HCT116 (cell line): ENCODE results near the gene DNAH9. TPM values are rescaled to one million over a fixed set of nuclear protein-coding genes. Genes with fewer than 3 reads are reported as not detected.

Experiments used
- ATAC-seq: fragments of 200-7000 bp; cut with Tn5 transposase; 2 replicates; pipeline ENCODE4 v1.9.1; 2020; ENCODE audit warnings: mild to moderate bottlenecking, moderate library complexity
- BruUV-seq: library from RNA; stranded (reverse); fragments of 400-500 nt; replicated peaks from 2 replicates; lab custom pipeline; 2021; lab: Mats Ljungman, UMichigan
- CTCF ChIA-PET: fragments of 300-600 bp; sonication (Branson Sonifier 250); formaldehyde crosslinking; loops from one replicate; lab custom pipeline; 2021; ENCODE audit warnings: antibody characterized with exemption; lab: Charles Lee
- POLR2A ChIA-PET: fragments of 300-600, 350-600 bp; sonication (Branson Sonifier 250); formaldehyde crosslinking; loops from one replicate; lab custom pipeline; 2021; ENCODE audit warnings: antibody characterized with exemption; lab: Charles Lee
- RAD21 ChIA-PET, 2 experiments: fragments of 300-600 bp; sonication (Branson Sonifier 250); formaldehyde crosslinking; loops; one replicate each; lab custom pipeline; 2023; ENCODE audit warnings: low total read pairs in 2 of 2; ENCODE audit not compliant: uncharacterized antibody in 2 of 2, unreplicated experiment in 2 of 2, low non-redundant PET in 1 of 2; lab: Charles Lee
- DNase-seq: peaks from one replicate; pipeline ENCODE4 v3.0.0-alpha.2; 2010; ENCODE audit warnings: low read depth, low spot score
- H2AFZ ChIP-seq: fragments of 200-600 bp; shearing (Covaris generic), sonication (generic); 2 replicates; pipeline ENCODE4 v1.6.1; 2017; ENCODE audit warnings: low read depth, mixed run types, mixed read lengths, antibody characterized with exemption, low read length; ENCODE audit not compliant: poor library complexity, severe bottlenecking
- H3K27ac ChIP-seq: 2 replicates; pipeline ENCODE4 v1.5.1; 2012; ENCODE audit warnings: low read depth, low read length
- H3K27me3 ChIP-seq: fragments of 200-600 bp; sonication (generic); 2 replicates; pipeline ENCODE4 v1.6.1; 2016; ENCODE audit warnings: mixed run types, low read length, mixed read lengths; ENCODE audit not compliant: insufficient read depth
- H3K36me3 ChIP-seq, 2 experiments: fragments of 200-500 bp in 1 of 2; fragments of 200-600 bp in 1 of 2; sonication (Bioruptor generic) in 1 of 2; sonication (generic) in 1 of 2; 2 replicates each; pipeline versions ENCODE4 v1.5.1 to v1.6.1; 2014 to 2016; ENCODE audit warnings: low read length in 2 of 2, inconsistent platforms in 1 of 2, mixed read lengths in 1 of 2, mixed run types in 1 of 2; ENCODE audit not compliant: insufficient read depth in 2 of 2, control insufficient read depth in 1 of 2
- H3K4me1 ChIP-seq, 2 experiments: fragments of 200-600 bp in 1 of 2; sonication (generic) in 1 of 2; 2 replicates each; pipeline versions ENCODE4 v1.5.1 to v1.6.1; 2012 to 2017; ENCODE audit warnings: low read length in 2 of 2, inconsistent platforms in 1 of 2, mild to moderate bottlenecking in 1 of 2, mixed read lengths in 1 of 2, mixed run types in 1 of 2, moderate library complexity in 1 of 2; ENCODE audit not compliant: insufficient read depth in 2 of 2, control insufficient read depth in 1 of 2
- H3K4me2 ChIP-seq: fragments of 200-600 bp; sonication (generic); 2 replicates; pipeline ENCODE4 v1.6.1; 2017; ENCODE audit warnings: mixed run types, low read length, mixed read lengths
- H3K4me3 ChIP-seq, 2 experiments: fragments of 200-600 bp in 1 of 2; sonication (generic) in 1 of 2; replicated peaks in 1 of 2; 2 replicates each; pipeline ENCODE4 v1.5.1; 2011 to 2016; ENCODE audit warnings: low read length in 2 of 2, control low read depth in 1 of 2, low read depth in 1 of 2, mild to moderate bottlenecking in 1 of 2, mixed read lengths in 1 of 2, mixed run types in 1 of 2
- H3K79me2 ChIP-seq: fragments of 200-600 bp; sonication (generic); 2 replicates; pipeline ENCODE4 v1.6.1; 2017; ENCODE audit warnings: mild to moderate bottlenecking, mixed run types, low read length, moderate library complexity, mixed read lengths; ENCODE audit not compliant: insufficient read depth
- H3K9ac ChIP-seq: fragments of 200-600 bp; sonication (generic); 2 replicates; pipeline ENCODE4 v1.6.1; 2016; ENCODE audit warnings: low read length, mixed read lengths
- H3K9me2 ChIP-seq: fragments of 200-600 bp; sonication (generic), shearing (Covaris generic); 2 replicates; pipeline ENCODE4 v1.6.1; 2017; ENCODE audit warnings: mixed run types, mild to moderate bottlenecking, moderate library complexity; ENCODE audit not compliant: insufficient read depth
- H3K9me3 ChIP-seq, 2 experiments: fragments of 200-500 bp in 1 of 2; fragments of 200-600 bp in 1 of 2; sonication (Bioruptor generic) in 1 of 2; sonication (generic) in 1 of 2; 2 replicates each; pipeline ENCODE4 v1.6.1; 2014 to 2017; ENCODE audit warnings: low read length in 2 of 2, mixed read lengths in 2 of 2, inconsistent platforms in 1 of 2, low read depth in 1 of 2, mild to moderate bottlenecking in 1 of 2, mixed run types in 1 of 2, moderate library complexity in 1 of 2; ENCODE audit not compliant: control insufficient read depth in 1 of 2, insufficient read depth in 1 of 2
- H4K20me1 ChIP-seq: fragments of 200-600 bp; sonication (generic), shearing (Covaris generic); 2 replicates; pipeline ENCODE4 v1.6.1; 2017; ENCODE audit warnings: mixed run types, mild to moderate bottlenecking, moderate library complexity; ENCODE audit not compliant: insufficient read depth
- EGR1 ChIP-seq: IDR thresholded peaks from 2 replicates; pipeline ENCODE4 v1.6.1; 2012; ENCODE audit warnings: low read depth
- EZH2 ChIP-seq: fragments of 200-600 bp; sonication (generic); IDR thresholded peaks from 2 replicates; pipeline ENCODE4 v1.6.1; 2017; ENCODE audit warnings: antibody characterized with exemption, mixed run types
- POLR2A ChIP-seq: IDR thresholded peaks from 2 replicates; pipeline ENCODE4 v1.7.0; 2011; ENCODE audit warnings: borderline replicate concordance; ENCODE audit not compliant: insufficient read depth, insufficient read length; ENCODE audit errors: extremely low read depth
- POLR2AphosphoS5 ChIP-seq: IDR thresholded peaks from 2 replicates; pipeline ENCODE4 v1.6.1; 2011; ENCODE audit warnings: mild to moderate bottlenecking, low read depth, low read length, moderate library complexity
- SP1 ChIP-seq: IDR thresholded peaks from 2 replicates; pipeline ENCODE4 v1.6.1; 2012; ENCODE audit warnings: low read depth
- TCF7L2 ChIP-seq: IDR thresholded peaks from 2 replicates; pipeline ENCODE4 v1.7.0; 2011; ENCODE audit warnings: borderline replicate concordance, inconsistent platforms; ENCODE audit not compliant: insufficient read depth, insufficient read length; ENCODE audit errors: extremely low read depth
- ZFX ChIP-seq: fragments of 450-650 bp; IDR thresholded peaks from 2 replicates; pipeline ENCODE4 v1.6.1; 2017
- ZNF274 ChIP-seq: fragments of 200-500 bp; sonication (Bioruptor generic); IDR thresholded peaks from 2 replicates; pipeline ENCODE4 v1.6.1; 2014; ENCODE audit warnings: mild to moderate bottlenecking, low read depth, low read length, inconsistent platforms
- intact Hi-C: fragments of 100-400 bp; cut with micrococcal nuclease; formaldehyde crosslinking; loops from 2 replicates; pipeline ENCODE4 v1.10.0; 2022
- total RNA-seq: library from RNA; stranded (reverse); gene quantifications from one replicate; pipeline ENCODE4 v1.2.1, GENCODE V29; 2021; ENCODE audit not compliant: unreplicated experiment

Gene DNAH9
- total RNA-seq, 1 experiment from 2014 or later, result not detected

DNA sequence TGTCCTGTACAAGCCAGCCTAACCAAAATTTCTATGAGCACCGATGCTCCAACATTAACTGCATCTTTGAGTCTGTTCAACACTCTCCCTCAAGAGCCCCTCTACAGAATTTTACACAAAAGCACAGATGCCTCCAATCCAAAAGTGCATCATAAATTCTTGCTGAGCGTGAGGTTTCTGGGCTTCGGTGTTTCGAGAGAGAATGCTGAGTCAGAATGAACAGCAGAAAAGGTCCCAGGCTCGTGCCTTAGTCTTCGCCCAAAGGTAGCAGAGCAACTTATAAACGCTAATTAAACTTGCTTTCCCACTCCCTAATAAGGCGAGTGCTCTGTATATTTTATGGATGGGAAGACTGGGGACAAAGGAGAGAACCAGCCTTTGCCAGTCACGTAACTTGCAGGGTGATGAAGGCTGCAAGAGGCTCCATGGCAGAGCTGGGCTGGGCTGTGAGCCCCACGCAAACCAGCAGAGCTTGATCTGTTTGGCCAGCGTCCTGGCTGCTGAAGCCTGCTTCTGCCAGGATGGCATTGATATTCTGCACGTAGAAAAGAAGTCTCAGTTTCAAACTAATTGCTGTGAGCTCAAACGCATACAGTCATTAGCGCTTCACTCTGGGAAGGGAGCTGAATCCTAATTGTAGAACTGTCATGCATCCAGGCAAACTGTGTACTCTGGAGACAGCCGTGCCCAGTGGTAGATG is 138.5 kb downstream of the DNAH9 start (continued):
- TF ChIP-seq TCF7L2 (no peak), POLR2AphosphoS5 (no peak), SP1 (no peak), ZNF274 (no peak), EGR1 (no peak)

GRCh38 chr17:11737313-11737679 is 139.0 kb downstream of the DNAH9 start:
- no peak overlapping the region for H3K9ac ChIP-seq
- H3K4me1 ChIP-seq, result no peaks in the 10 kb centered on the region
- no peak for TF ChIP-seq EZH2
- no peaks in the 10 kb centered on the region for H3K9me3 ChIP-seq
- CTCF ChIA-PET, result no interaction called here
- H3K36me3 ChIP-seq, result no peaks in the 10 kb centered on the region
- no peak overlapping the region for H3K4me2 ChIP-seq
- BruUV-seq, result no TSS peak
- RAD21 ChIA-PET, result no interaction called here
- H3K9me2 ChIP-seq, result no peaks in the 10 kb centered on the region
- H3K27me3 ChIP-seq, result 0 out of 2 replicates have a peak, but pooled peaks cover 6% of the 10 kb centered on the region
- no peak overlapping the region for H2AFZ ChIP-seq
- no peak overlapping the region for H3K27ac ChIP-seq
- ATAC-seq (no peak), DNase-seq (no peak)
- intact Hi-C loops, result no loop called here
- H3K4me3 ChIP-seq, result no peak overlapping the region
- no peaks in the 10 kb centered on the region for H3K79me2 ChIP-seq
- POLR2A ChIA-PET, result no interaction called here
- no peaks in the 10 kb centered on the region for H4K20me1 ChIP-seq

GRCh38 chr17:11738151-11738550 is 139.9 kb downstream of the DNAH9 start:
- no peaks in the 10 kb centered on the region for H3K4me1 ChIP-seq
- no peak overlapping the region for H2AFZ ChIP-seq
- RAD21 ChIA-PET, result no interaction called here
- H4K20me1 ChIP-seq, result no peaks in the 10 kb centered on the region
- H3K79me2 ChIP-seq, result no peaks in the 10 kb centered on the region
- POLR2A ChIA-PET, result no interaction called here
- H3K4me3 ChIP-seq, result no peak overlapping the region
- no peak overlapping the region for H3K9ac ChIP-seq
- H3K4me2 ChIP-seq, result no peak overlapping the region
- no peaks in the 10 kb centered on the region for H3K9me2 ChIP-seq
- TF ChIP-seq POLR2A, result no peak
- TF ChIP-seq TCF7L2, result no peak
- no peak for TF ChIP-seq ZFX
- 0 out of 2 replicates have a peak, but pooled peaks cover 6% of the 10 kb centered on the region for H3K27me3 ChIP-seq
- ATAC-seq (no peak), DNase-seq (no peak)
- CTCF ChIA-PET, result no interaction called here
- H3K9me3 ChIP-seq, result no peaks in the 10 kb centered on the region
- no peaks in the 10 kb centered on the region for H3K36me3 ChIP-seq
- H3K27ac ChIP-seq, result no peak overlapping the region
- intact Hi-C loops, result no loop called here
- BruUV-seq, result no TSS peak
